Vagina (tissue), 2 donors: ENCODE data around the gene NXPE1. TPM values are rescaled to one million over a fixed set of nuclear protein-coding genes. Genes with fewer than 3 reads are reported as not detected.

Experiments
- DNase-seq, 2 donors: peaks; one replicate each; pipeline ENCODE4 v3.0.0-alpha.2; 2017; ENCODE audit errors: extremely low spot score in 2 of 2
- H3K27ac ChIP-seq: fragments of 200-600 bp; sonication (generic); one replicate; pipeline ENCODE4 v1.5.1; 2019
- H3K27me3 ChIP-seq: fragments of 200-600 bp; sonication (generic); one replicate; pipeline ENCODE4 v1.5.1; 2019
- H3K36me3 ChIP-seq, 2 donors: fragments of 200-600 bp; sonication (generic); one replicate each; pipeline ENCODE4 v1.5.1; 2017 to 2019
- H3K4me1 ChIP-seq: fragments of 200-600 bp; sonication (generic); one replicate; pipeline ENCODE4 v1.5.1; 2019
- H3K4me3 ChIP-seq, 2 donors: fragments of 200-600 bp; sonication (generic); 1 replicate in 1 of 2; 2 replicates in 1 of 2; pipeline ENCODE4 v1.5.1; 2016 to 2019
- H3K9me3 ChIP-seq: fragments of 200-600 bp; sonication (generic); one replicate; pipeline ENCODE4 v1.5.1; 2019
- CTCF ChIP-seq, 3 experiments: fragments of 450-650 bp in 2 of 3; fragments of 200-600 bp in 1 of 3; sonication (generic) in 1 of 3; IDR thresholded peaks; one replicate each; pipeline ENCODE4 v1.5.1; 2017 to 2019; ENCODE audit warnings: antibody characterized with exemption in 3 of 3, mild to moderate bottlenecking in 2 of 3, moderate library complexity in 2 of 3
- POLR2A ChIP-seq, 2 donors: fragments of 450-650 bp; IDR thresholded peaks; one replicate each; pipeline ENCODE4 v1.6.1; 2017; ENCODE audit warnings: antibody characterized with exemption in 2 of 2, mild to moderate bottlenecking in 2 of 2, moderate library complexity in 2 of 2
- POLR2AphosphoS5 ChIP-seq, 2 donors: sonication (generic); formaldehyde crosslinking; IDR thresholded peaks; one replicate each; pipeline ENCODE4 v1.9.0; 2017; ENCODE audit warnings: antibody characterized with exemption in 2 of 2, mild to moderate bottlenecking in 2 of 2, low read depth in 1 of 2; ENCODE audit not compliant: insufficient read depth in 1 of 2
- intact Hi-C: fragments of 100-400 bp; cut with DNase I; formaldehyde crosslinking; loops from one replicate; pipeline ENCODE4 v1.15.1; 2023
- small RNA-seq: library from RNA; depleted of rRNA; stranded (forward); fragments of <200 nt; gene quantifications from one replicate; pipeline ENCODE3, GENCODE V24; 2016
- total RNA-seq: library from RNA; depleted of rRNA; stranded (reverse); fragments of >200 nt; gene quantifications from one replicate; pipeline ENCODE4 v1.2.3, GENCODE V29; 2016

The NXPE1 gene
- total RNA-seq, 1 donor from 2014 or later: not detected

GRCh38 chr11:114478768-114479167 is 80.9 kb downstream of the NXPE1 start:
- TF ChIP-seq POLR2A (IDR thresholded peaks at IDR 0.05): no peak
- no peak for TF ChIP-seq CTCF (IDR thresholded peaks at IDR 0.05)
- TF ChIP-seq POLR2AphosphoS5 (IDR thresholded peaks at IDR 0.05; ENCODE audit: insufficient read depth in 1 of 2, low read depth in 1 of 2): no peak
- Histone ChIP-seq H3K36me3 (no peaks in the 10 kb centered on the region), H3K4me1 (no peaks in the 10 kb centered on the region), H3K9me3 (no peaks in the 10 kb centered on the region), H3K4me3 (no peak overlapping the region), H3K27ac (no peak overlapping the region), H3K27me3 (no peaks in the 10 kb centered on the region)
- intact Hi-C loops: no loop called here
- DNase-seq: no peak

GRCh38 chr11:114478001-114478410 is 81.7 kb downstream of the NXPE1 start:
- no peak for DNase-seq
- no peaks in the 10 kb centered on the region for H3K4me1 ChIP-seq
- intact Hi-C loops: no loop called here
- TF ChIP-seq CTCF (IDR thresholded peaks at IDR 0.05) (no peak), POLR2A (IDR thresholded peaks at IDR 0.05) (no peak), POLR2AphosphoS5 (IDR thresholded peaks at IDR 0.05; ENCODE audit: insufficient read depth in 1 of 2, low read depth in 1 of 2) (no peak)
- no peak overlapping the region for H3K4me3 ChIP-seq
- H3K36me3 ChIP-seq: no peaks in the 10 kb centered on the region
- no peak overlapping the region for H3K27ac ChIP-seq
- no peaks in the 10 kb centered on the region for H3K9me3 ChIP-seq
- no peaks in the 10 kb centered on the region for H3K27me3 ChIP-seq

GRCh38 chr11:114472661-114473060 is 87.0 kb downstream of the NXPE1 start:
- Histone ChIP-seq H3K4me1 (no peaks in the 10 kb centered on the region), H3K9me3 (no peaks in the 10 kb centered on the region), H3K27me3 (no peaks in the 10 kb centered on the region), H3K4me3 (no peak overlapping the region), H3K27ac (no peak overlapping the region), H3K36me3 (no peaks in the 10 kb centered on the region)
- no peak for DNase-seq
- intact Hi-C loops: no loop called here
- TF ChIP-seq POLR2AphosphoS5 (IDR thresholded peaks at IDR 0.05; ENCODE audit: insufficient read depth in 1 of 2, low read depth in 1 of 2): no peak
- TF ChIP-seq POLR2A (IDR thresholded peaks at IDR 0.05): no peak

Small RNA genes within 50 kb of the gene (small RNA-seq; reads per million reads assigned to genes)
- gene RF01210: not detected

Other genes starting within 250 kb of the NXPE1 start
- 2.7 TPM for gene C11orf71, start 159.4 kb downstream of the NXPE1 start, total RNA-seq
- gene RBM7, start 159.2 kb downstream of the NXPE1 start, total RNA-seq: 24.8 TPM
- 146 TPM for gene REXO2, start 120.4 kb downstream of the NXPE1 start, total RNA-seq
- gene NXPE4, start 35.9 kb upstream of the NXPE1 start, total RNA-seq: not detected
- gene NXPE2, start 118.6 kb upstream of the NXPE1 start, total RNA-seq: not detected